GM12864 (cell line): ENCODE results near the gene PLEK2.

Experiments used
- DNase-seq: peaks from one replicate; pipeline ENCODE4 v3.0.0-alpha.2; 2011; ENCODE audit warnings: low read depth
- H3K4me3 ChIP-seq: 2 replicates; pipeline ENCODE4 v1.5.1; 2011; ENCODE audit warnings: mild to moderate bottlenecking, low read depth, low read length, control low read depth
- TF ChIP-seq, protein P1 (sequence below): IDR thresholded peaks from 2 replicates; pipeline ENCODE4 v1.5.1; 2011; ENCODE audit warnings: low read depth, mild to moderate bottlenecking, moderate library complexity, low read length, control low read depth, inconsistent platforms; ENCODE audit errors: missing control alignments

PLEK2 gene

DNA sequence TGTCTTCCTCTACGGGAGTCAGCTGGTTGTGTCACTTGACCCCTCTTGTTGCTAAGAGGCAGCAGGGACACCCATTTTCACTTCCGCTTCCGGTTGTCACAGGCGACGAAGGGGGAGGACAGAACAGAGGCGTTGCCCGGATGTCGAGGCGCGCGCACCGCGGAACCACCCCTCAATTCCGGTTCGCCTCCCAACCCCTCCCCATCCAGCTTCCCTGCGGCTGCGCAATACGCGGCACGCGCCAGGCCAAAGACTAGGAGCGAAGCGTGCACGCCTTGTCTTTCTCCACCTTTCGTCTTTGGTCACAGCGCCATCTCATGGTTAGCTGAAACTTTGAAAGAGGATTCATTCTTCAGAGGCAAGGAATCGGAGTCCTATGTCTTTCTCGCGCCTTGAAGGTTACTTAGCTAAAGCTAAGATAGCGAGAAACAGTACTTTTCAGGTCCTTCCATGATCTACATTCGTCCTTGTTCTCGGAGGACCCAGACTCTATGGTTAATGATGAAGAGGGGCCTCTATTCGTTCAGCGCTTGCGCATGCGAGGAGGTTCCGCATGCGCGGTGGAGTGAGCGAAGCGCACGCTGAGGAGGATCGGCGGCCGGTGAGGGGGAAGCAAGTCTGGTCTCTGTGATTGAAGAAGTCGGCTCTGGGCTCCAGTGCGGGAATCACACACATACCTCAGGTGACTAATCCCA lies 52.0 kb downstream of the PLEK2 start, which contains the start of the genes ATP6V1D and EIF2S1:
TSS of gene ATP6V1D (minus strand) at position 30 of the 695 bp plus-strand sequence. CDS start 106 bp downstream, outside the sequence.
TSS of gene EIF2S1 (plus strand) at position 554 of the 695 bp plus-strand sequence. CDS start 4,440 bp downstream, outside the sequence.
- peak; percentile 99 for DNase-seq
- TF ChIP-seq, protein P1, sequence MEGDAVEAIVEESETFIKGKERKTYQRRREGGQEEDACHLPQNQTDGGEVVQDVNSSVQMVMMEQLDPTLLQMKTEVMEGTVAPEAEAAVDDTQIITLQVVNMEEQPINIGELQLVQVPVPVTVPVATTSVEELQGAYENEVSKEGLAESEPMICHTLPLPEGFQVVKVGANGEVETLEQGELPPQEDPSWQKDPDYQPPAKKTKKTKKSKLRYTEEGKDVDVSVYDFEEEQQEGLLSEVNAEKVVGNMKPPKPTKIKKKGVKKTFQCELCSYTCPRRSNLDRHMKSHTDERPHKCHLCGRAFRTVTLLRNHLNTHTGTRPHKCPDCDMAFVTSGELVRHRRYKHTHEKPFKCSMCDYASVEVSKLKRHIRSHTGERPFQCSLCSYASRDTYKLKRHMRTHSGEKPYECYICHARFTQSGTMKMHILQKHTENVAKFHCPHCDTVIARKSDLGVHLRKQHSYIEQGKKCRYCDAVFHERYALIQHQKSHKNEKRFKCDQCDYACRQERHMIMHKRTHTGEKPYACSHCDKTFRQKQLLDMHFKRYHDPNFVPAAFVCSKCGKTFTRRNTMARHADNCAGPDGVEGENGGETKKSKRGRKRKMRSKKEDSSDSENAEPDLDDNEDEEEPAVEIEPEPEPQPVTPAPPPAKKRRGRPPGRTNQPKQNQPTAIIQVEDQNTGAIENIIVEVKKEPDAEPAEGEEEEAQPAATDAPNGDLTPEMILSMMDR: peak; percentile 98
- H3K4me3 ChIP-seq: peak within 1 kb of the TSS; percentile 71

DNA sequence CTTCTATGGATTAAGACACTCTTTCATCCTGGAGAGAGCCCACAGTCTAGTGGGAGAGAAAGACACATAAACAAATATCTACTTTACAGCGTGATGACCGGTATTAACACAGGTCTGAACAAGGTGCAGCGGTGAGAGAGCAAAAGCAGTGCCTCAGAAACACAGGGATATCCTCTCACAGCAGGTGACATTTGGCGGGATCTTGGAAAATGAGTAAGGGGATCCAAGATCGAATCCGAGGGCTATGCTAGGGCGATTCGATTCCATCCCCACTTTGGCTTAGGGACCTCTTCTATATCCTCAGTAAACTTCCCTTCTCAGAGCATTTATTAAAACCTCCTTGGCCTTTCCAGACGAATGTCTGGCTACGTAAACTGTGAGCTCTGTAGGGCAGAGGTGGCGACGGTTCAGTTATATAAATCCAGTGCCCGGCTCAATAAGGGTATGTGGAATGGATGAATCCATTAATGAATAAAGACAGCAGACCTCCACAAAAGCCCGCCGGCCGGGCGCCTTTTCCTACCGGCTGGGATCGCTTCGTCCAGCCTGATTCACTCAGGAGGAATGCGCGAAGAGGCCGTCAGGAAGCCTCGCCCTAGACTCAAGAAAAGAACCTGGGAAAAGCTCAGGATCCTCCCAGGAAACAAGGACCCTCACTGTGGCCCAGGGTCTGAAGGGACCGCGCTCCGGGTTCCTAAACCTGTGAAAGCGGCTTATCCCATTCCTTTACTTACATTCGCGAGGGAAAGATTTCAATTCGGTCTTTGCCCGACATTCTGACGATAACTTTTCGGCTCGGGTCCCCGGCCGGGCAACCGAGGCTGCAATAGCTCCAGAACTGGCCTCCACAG lies 52.8 kb downstream of the PLEK2 start:
- TF ChIP-seq, protein P1: no peak
- H3K4me3 ChIP-seq: peak overlapping the region; percentile 71
- DNase-seq: no peak

DNA sequence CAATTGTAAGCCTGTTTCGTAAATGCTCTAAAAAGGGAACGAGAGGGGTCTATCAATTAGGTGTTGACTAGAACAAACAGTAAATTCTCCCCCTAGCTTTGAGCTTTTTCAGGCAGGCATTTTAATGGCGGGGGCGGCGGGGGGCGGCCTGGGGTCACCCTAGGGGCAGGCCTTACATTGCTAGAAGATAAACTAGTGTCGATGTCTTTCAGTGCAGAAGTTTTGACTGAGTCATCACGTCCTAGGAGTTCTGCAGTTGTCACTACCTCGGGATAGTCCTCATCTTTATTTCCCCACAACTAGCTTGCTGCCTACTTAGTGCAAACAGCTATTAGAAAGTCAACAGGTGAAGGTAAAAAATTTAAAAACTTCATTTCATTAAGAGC lies 54.0 kb downstream of the PLEK2 start:
- H3K4me3 ChIP-seq: no peak overlapping the region
- TF ChIP-seq, protein P1: no peak
- DNase-seq: no peak

DNA sequence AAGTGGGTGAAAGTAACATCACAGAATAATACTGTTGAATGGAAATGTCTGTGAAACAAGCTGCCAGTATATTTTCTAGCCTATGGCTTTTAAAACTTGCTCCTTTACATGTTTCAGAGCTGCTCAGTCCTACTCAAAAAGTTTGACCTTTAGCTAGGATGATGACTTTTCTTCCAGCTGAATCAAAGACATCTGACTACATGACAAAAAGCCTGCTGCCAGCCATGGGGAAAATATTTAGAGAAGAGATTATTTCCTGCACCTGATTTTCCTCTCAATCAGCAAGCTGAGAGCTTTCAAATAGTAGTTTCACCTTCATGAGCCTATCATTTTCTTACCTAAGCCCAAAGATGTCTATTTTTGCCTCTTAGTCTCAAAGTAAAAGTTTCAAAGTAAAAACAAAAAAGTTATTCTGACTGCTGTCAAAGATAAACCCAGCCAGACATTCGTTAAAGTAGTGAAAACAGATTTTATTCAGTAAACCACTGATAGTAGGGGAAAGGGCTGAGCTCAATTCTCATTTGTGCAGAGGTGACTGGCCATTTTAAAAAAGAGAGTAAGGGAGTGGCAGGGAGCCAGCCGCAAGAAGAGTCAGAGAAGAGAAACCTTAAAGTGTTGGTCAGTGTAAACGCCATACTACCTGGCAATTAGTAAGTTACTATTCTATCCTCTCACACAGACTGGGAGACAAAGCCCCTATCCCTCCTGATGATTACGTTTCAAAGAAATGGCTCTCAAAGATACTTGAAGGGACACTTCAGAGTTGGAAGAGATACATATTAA lies 54.6 kb downstream of the PLEK2 start:
- no peak for DNase-seq
- H3K4me3 ChIP-seq: no peak overlapping the region
- TF ChIP-seq, protein P1: no peak

- TF ChIP-seq, protein P1: no peak
Measured at GRCh38 chr14:67352055-67352454, 59.9 kb downstream of the PLEK2 start.

GRCh38 chr14:67345583-67345982 lies 66.4 kb downstream of the PLEK2 start:
- TF ChIP-seq, protein P1: no peak
- H3K4me3 ChIP-seq: no peak overlapping the region
- DNase-seq: no peak

More at GRCh38 chr14:67352055-67352454, 59.9 kb downstream of the PLEK2 start:
- no peak for DNase-seq
- H3K4me3 ChIP-seq: no peak overlapping the region
